Stomach (tissue), 9 donors: ENCODE results near the gene FBXO44. TPM values are rescaled to one million over a fixed set of nuclear protein-coding genes. Genes with fewer than 3 reads are reported as not detected.
A peak's percentile ranks its signal among the peaks of the same experiment; 100 is the strongest.

Experiments
- DNase-seq, 2 donors: peaks; one replicate each; pipeline versions ENCODE4 v3.0.0 to v3.0.0-alpha.2; 2013 to 2019
- H3K27ac ChIP-seq, 5 donors: fragments of 200-600 bp in 4 of 5; sonication (generic) in 4 of 5; one replicate each; pipeline ENCODE4 v1.5.1; 2013 to 2019; ENCODE audit warnings: mild to moderate bottlenecking in 1 of 5, moderate library complexity in 1 of 5
- H3K27me3 ChIP-seq, 3 donors: fragments of 200-600 bp; sonication (generic); one replicate each; pipeline ENCODE4 v1.5.1; 2017 to 2019; ENCODE audit warnings: mixed run types in 1 of 3
- H3K36me3 ChIP-seq, 4 donors: fragments of 200-600 bp; sonication (generic); 1 replicate in 3 of 4; 2 replicates in 1 of 4; pipeline ENCODE4 v1.5.1; 2016 to 2019
- H3K4me1 ChIP-seq, 4 donors: fragments of 200-600 bp; sonication (generic); one replicate each; pipeline ENCODE4 v1.5.1; 2016 to 2019
- H3K4me3 ChIP-seq, 4 donors: fragments of 200-600 bp; sonication (generic) in 3 of 4; one replicate each; pipeline ENCODE4 v1.5.1; 2016 to 2019; ENCODE audit warnings: mild to moderate bottlenecking in 1 of 4
- H3K9me3 ChIP-seq, 4 donors: fragments of 200-600 bp; sonication (generic); one replicate each; pipeline ENCODE4 v1.5.1; 2016 to 2019
- EP300 ChIP-seq: sonication (generic); formaldehyde crosslinking; IDR thresholded peaks from one replicate; pipeline ENCODE4 v1.6.1; 2017; ENCODE audit warnings: antibody characterized with exemption
- POLR2A ChIP-seq, 4 donors: fragments of 450-650 bp; IDR thresholded peaks; one replicate each; pipeline ENCODE4 v1.6.1; 2016; ENCODE audit warnings: antibody characterized with exemption in 4 of 4, control low read depth in 2 of 4, mild to moderate bottlenecking in 1 of 4, moderate library complexity in 1 of 4
- POLR2AphosphoS5 ChIP-seq, 3 donors: sonication (generic); formaldehyde crosslinking; IDR thresholded peaks; one replicate each; pipeline ENCODE4 v1.6.1; 2016; ENCODE audit warnings: antibody characterized with exemption in 3 of 3
- WGBS, 5 donors: extraction: QIAGEN DNeasy Blood & Tissue Kit in 3 of 5; methylation state at CpG; one replicate each; pipeline versions ENCODE4 v1.1.5 to v1.1.7; 2013 to 2018; 5-methylcytosine and 5-hydroxymethylcytosine counted together
- intact Hi-C: fragments of 100-400 bp; cut with DNase I; formaldehyde crosslinking; loops from one replicate; pipeline ENCODE4 v1.15.1; 2023; ENCODE audit warnings: low total_unique reads
- polyA plus RNA-seq, 3 donors: library from polyadenylated mRNA; stranded (reverse); fragments of 200-250 nt; gene quantifications; one replicate each; pipeline ENCODE4 v1.2.3, GENCODE V29; 2013
- total RNA-seq, 5 donors: library from RNA; depleted of rRNA; stranded (reverse); fragments of >200 nt; gene quantifications; one replicate each; pipeline versions ENCODE4 v1.1.0 to v1.2.3, GENCODE V29; 2014 to 2016
- TF ChIP-seq, protein P1 (sequence below), 7 experiments: fragments of 450-650 bp in 4 of 7; fragments of 200-600 bp in 3 of 7; sonication (generic) in 3 of 7; IDR thresholded peaks; one replicate each; pipeline ENCODE4 v1.5.1; 2016 to 2019; ENCODE audit warnings: antibody characterized with exemption in 7 of 7, control low read depth in 2 of 7, mild to moderate bottlenecking in 1 of 7
- donor health status: healthy with polysubstance abuse.
- donor health status: Bipolar disorder and iron deficiency.
- donor health status: healthy.

Gene FBXO44
- total and polyA plus RNA-seq, 8 donors: 3.6 to 54.8 (median 12.1) TPM

GRCh38 chr1:11671205-11671543 lies 16.5 kb downstream of the FBXO44 start:
- no peak for TF ChIP-seq POLR2AphosphoS5 (IDR thresholded peaks at IDR 0.05)
- no peak for TF ChIP-seq POLR2A (IDR thresholded peaks at IDR 0.05)
- TF ChIP-seq, protein P1, sequence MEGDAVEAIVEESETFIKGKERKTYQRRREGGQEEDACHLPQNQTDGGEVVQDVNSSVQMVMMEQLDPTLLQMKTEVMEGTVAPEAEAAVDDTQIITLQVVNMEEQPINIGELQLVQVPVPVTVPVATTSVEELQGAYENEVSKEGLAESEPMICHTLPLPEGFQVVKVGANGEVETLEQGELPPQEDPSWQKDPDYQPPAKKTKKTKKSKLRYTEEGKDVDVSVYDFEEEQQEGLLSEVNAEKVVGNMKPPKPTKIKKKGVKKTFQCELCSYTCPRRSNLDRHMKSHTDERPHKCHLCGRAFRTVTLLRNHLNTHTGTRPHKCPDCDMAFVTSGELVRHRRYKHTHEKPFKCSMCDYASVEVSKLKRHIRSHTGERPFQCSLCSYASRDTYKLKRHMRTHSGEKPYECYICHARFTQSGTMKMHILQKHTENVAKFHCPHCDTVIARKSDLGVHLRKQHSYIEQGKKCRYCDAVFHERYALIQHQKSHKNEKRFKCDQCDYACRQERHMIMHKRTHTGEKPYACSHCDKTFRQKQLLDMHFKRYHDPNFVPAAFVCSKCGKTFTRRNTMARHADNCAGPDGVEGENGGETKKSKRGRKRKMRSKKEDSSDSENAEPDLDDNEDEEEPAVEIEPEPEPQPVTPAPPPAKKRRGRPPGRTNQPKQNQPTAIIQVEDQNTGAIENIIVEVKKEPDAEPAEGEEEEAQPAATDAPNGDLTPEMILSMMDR (IDR thresholded peaks at IDR 0.05): no peak
- TF ChIP-seq EP300: no peak
- Histone ChIP-seq H3K4me3 (no peak overlapping the region), H3K36me3 (peaks cover 20 to 73% (median 65%) of the 10 kb centered on the region in 4 donors), H3K9me3 (no peaks in the 10 kb centered on the region), H3K4me1 (peaks cover 5 to 32% (median 17%) of the 10 kb centered on the region in 4 donors), H3K27me3 (no peaks in the 10 kb centered on the region), H3K27ac (peak overlapping the region in 3 of 5 donors; percentile 46 to 74 (median 55))
- DNase-seq: no peak
- intact Hi-C loops: no loop called here
- WGBS, 5 donors: 30 to 60% (median 51%) methylated on average over 5 to 6 of the region's 6 CpGs

DNA sequence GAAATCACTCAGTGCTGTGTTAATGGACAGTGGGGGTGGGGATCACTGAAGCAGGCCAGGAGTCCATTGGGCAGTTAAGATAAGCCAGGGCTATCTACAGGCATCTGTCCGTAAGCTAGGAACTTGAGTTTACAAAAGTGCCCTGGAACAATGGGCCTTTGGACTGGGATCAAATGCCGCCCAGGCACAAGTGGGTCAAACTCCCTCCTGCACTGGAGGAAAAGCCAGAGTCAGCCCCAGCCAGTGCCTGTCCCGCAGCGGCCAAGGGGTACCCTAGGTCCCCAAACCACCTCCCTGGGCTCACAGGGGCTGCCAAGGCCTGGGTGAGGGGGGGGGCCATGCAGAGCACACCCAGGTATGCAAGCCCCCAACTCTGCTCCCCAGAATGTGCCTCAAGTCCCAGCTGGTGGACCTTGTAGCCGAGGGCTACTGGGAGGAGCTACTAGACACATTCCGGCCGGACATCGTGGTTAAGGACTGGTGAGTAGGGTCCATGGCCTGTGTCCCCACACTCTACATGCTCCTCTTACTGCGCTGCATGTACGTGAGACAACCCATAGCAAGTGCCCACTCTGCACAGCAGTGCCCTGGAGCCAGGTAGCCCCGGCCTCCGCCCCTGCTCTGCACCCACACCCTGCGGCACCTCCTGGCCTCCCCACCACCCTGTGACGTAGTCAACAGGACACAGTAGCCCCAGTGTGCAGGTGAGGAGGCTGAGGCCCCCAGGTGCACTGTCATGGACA lies 17.0 kb downstream of the FBXO44 start:
- no peak overlapping the region for H3K4me3 ChIP-seq
- peak; percentile 49 to 85 for DNase-seq
- no peaks in the 10 kb centered on the region for H3K27me3 ChIP-seq
- intact Hi-C loops: no loop called here
- H3K27ac ChIP-seq: peak overlapping the region; percentile 16 to 74 (median 53)
- no peaks in the 10 kb centered on the region for H3K9me3 ChIP-seq
- H3K4me1 ChIP-seq: peaks cover 5 to 32% (median 17%) of the 10 kb centered on the region in 4 donors
- TF ChIP-seq POLR2AphosphoS5 (IDR thresholded peaks at IDR 0.05): peak in 2 of 3 donors; percentile 48 to 74
- TF ChIP-seq, protein P1 (IDR thresholded peaks at IDR 0.05): no peak
- WGBS, 5 donors: 28 to 80% (median 40%) methylated on average over 6 to 14 of the region's 14 CpGs
- H3K36me3 ChIP-seq: peaks cover 26 to 78% (median 70%) of the 10 kb centered on the region in 4 donors

DNA sequence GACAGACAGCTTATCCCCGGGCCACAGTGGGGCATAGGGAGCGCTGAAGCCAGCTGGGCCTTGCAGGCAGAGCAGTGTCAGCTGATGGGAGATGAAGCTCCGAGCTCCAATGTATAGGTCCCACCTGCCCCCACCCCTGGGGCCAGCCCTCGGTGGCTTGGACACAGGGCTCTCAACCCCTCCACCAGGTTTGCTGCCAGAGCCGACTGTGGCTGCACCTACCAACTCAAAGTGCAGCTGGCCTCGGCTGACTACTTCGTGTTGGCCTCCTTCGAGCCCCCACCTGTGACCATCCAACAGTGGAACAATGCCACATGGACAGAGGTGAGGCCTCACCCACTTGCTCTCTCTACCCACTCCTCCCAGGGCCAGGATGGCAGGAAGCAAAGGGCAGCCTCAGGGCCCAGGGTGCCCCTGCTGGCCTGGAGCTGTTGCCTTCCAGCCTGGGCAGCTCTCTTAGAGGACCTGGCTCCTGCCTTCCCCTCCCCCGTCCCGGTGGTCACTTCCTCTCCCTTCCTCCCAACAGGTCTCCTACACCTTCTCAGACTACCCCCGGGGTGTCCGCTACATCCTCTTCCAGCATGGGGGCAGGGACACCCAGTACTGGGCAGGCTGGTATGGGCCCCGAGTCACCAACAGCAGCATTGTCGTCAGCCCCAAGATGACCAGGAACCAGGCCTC lies 18.6 kb downstream of the FBXO44 start:
- no peaks in the 10 kb centered on the region for H3K9me3 ChIP-seq
- WGBS, 5 donors: 87 to 93% (median 90%) methylated on average over 10 to 14 of the region's 14 CpGs

DNA sequence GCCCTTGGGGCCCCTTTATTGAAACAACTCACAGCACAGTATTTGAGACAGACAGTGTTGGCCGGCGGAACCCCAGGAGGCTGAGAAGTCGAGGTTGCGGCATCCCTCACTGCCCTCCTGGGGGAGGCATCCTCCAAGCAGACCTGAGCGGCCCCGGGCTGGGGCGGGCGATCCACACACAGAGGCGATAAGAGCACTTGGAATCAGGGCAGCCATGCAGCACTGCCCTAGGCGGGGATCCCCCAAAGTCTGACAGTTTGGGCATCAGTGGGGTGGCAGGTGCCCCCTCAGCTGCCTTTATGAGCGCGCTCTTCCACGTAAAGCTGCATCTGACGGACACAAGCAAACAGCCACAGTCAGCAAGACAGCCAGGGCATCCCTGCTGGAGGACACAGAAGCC lies 19.8 kb downstream of the FBXO44 start:
- peaks cover 34 to 79% (median 71%) of the 10 kb centered on the region in 4 donors for H3K36me3 ChIP-seq
- peaks cover 5 to 33% (median 23%) of the 10 kb centered on the region in 4 donors for H3K4me1 ChIP-seq
- intact Hi-C loops: no loop called here
- 91 to 97% (median 96%) methylated on average over 12 to 14 of the region's 14 CpGs for WGBS, 5 donors
- TF ChIP-seq POLR2AphosphoS5 (IDR thresholded peaks at IDR 0.05) (no peak), POLR2A (IDR thresholded peaks at IDR 0.05) (no peak), EP300 (no peak)
- TF ChIP-seq, protein P1 (IDR thresholded peaks at IDR 0.05): no peak
- H3K9me3 ChIP-seq: no peaks in the 10 kb centered on the region
- H3K4me3 ChIP-seq: no peak overlapping the region
- H3K27ac ChIP-seq: no peak overlapping the region
- DNase-seq: no peak
- H3K27me3 ChIP-seq: no peaks in the 10 kb centered on the region

More for the DNA sequence above, 18.6 kb downstream of the FBXO44 start:
- no peak for TF ChIP-seq EP300
- TF ChIP-seq POLR2AphosphoS5 (IDR thresholded peaks at IDR 0.05): no peak
- TF ChIP-seq, protein P1 (IDR thresholded peaks at IDR 0.05): no peak
- no peak for TF ChIP-seq POLR2A (IDR thresholded peaks at IDR 0.05)
- no peak overlapping the region for H3K27ac ChIP-seq
- no peak for DNase-seq
- peaks cover 34 to 89% (median 80%) of the 10 kb centered on the region in 4 donors for H3K36me3 ChIP-seq
- H3K4me3 ChIP-seq: no peak overlapping the region
- peaks cover 5 to 22% (median 17%) of the 10 kb centered on the region in 4 donors for H3K4me1 ChIP-seq
- intact Hi-C loops: no loop called here
- H3K27me3 ChIP-seq: no peaks in the 10 kb centered on the region
